Chondrocyte (in vitro differentiated cells): ENCODE results near the gene OCIAD1. TPM values are rescaled to one million over a fixed set of nuclear protein-coding genes. Genes with fewer than 3 reads are reported as not detected.
"Not testable (repeated sequence)": the region's sequence is repeated elsewhere in the genome, so short reads cannot be mapped to it uniquely, and the experiment has no call there.

ENCODE experiments used
- DNase-seq: peaks from one replicate; pipeline ENCODE4 v3.0.0; 2021; ENCODE audit warnings: mixed read lengths, low spot score
- H3K27ac Mint-ChIP-seq: one replicate; pipeline ENCODE4 v1.8.0; 2021; ENCODE audit warnings: mild to moderate bottlenecking, moderate library complexity, mixed read lengths; ENCODE audit not compliant: unreplicated experiment
- H3K27me3 Mint-ChIP-seq: 2 replicates; pipeline ENCODE4 v1.8.0; 2021; ENCODE audit warnings: low read depth, mixed read lengths
- H3K36me3 Mint-ChIP-seq: 2 replicates; pipeline ENCODE4 v1.8.0; 2021; ENCODE audit warnings: low read depth, mixed read lengths
- H3K4me1 Mint-ChIP-seq: 2 replicates; pipeline ENCODE4 v1.8.0; 2021; ENCODE audit warnings: low read depth, mild to moderate bottlenecking, mixed read lengths
- H3K4me3 Mint-ChIP-seq: one replicate; pipeline ENCODE4 v1.8.0; 2021; ENCODE audit warnings: mild to moderate bottlenecking, moderate library complexity, mixed read lengths; ENCODE audit not compliant: unreplicated experiment
- H3K9me3 Mint-ChIP-seq: 2 replicates; pipeline ENCODE4 v1.8.0; 2021; ENCODE audit warnings: low read depth, mixed read lengths
- total RNA-seq: library from RNA; stranded (reverse); gene quantifications from 3 replicates; pipeline ENCODE4 v1.2.1, GENCODE V29; 2021
- TF ChIP-seq, protein P1 (sequence below): fragments of 200-600 bp; sonication (generic); IDR thresholded peaks from 2 replicates; pipeline ENCODE4 v1.5.0; 2021; ENCODE audit warnings: antibody characterized with exemption, mild to moderate bottlenecking, moderate library complexity

The OCIAD1 gene
- total RNA-seq, 1 donor from 2014 or later, result 119 TPM

DNA sequence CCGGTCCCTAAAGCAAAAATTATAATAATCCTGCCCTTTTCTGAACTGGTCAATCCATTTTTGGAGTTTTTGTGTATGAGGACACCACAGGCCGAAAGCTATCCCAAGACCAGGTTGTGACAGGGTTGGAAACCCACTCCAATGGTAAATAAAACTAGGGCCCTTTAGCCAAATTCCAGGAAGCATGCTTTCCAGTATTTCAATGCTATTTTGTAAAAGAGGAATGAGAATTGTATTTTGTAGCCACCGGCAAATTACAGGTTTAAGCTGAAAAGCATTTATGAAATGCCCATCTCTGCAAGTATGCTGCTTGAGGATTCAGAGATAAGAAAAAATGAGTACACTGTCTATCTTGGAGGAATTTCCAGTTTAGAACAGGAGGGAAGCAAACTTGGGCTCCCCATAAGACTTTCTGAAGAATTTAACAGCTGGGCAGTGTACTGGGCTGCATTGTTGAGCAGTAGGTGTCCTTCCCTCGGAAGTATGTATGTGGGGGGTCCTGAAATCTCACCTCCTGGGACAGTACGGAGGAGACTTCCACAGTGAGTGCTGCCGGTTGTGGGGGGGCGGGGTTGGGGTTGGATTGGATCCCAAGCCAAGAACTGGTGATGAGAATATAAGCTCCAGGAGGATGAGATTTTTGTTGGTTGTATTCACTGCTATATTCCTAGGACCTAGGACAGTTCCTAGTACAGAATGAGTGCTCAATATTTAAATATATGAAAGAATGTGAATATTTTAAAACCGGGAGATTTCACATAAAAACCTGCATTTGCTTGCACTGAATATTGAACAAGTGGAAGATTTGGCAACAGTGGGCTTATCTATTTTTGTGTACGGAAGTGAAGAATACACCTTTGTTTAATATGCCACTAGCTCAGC lies 48.9 kb downstream of the OCIAD1 start:
- DNase-seq, result no peak
- TF ChIP-seq, protein P1, sequence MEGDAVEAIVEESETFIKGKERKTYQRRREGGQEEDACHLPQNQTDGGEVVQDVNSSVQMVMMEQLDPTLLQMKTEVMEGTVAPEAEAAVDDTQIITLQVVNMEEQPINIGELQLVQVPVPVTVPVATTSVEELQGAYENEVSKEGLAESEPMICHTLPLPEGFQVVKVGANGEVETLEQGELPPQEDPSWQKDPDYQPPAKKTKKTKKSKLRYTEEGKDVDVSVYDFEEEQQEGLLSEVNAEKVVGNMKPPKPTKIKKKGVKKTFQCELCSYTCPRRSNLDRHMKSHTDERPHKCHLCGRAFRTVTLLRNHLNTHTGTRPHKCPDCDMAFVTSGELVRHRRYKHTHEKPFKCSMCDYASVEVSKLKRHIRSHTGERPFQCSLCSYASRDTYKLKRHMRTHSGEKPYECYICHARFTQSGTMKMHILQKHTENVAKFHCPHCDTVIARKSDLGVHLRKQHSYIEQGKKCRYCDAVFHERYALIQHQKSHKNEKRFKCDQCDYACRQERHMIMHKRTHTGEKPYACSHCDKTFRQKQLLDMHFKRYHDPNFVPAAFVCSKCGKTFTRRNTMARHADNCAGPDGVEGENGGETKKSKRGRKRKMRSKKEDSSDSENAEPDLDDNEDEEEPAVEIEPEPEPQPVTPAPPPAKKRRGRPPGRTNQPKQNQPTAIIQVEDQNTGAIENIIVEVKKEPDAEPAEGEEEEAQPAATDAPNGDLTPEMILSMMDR, result no peak
- Mint-ChIP-seq H3K27me3 (no peaks in the 10 kb centered on the region), H3K4me3 (no peak overlapping the region), H3K36me3 (peaks cover 2% of the 10 kb centered on the region), H3K4me1 (no peaks in the 10 kb centered on the region), H3K27ac (no peak overlapping the region), H3K9me3 (peaks cover 2% of the 10 kb centered on the region)

DNA sequence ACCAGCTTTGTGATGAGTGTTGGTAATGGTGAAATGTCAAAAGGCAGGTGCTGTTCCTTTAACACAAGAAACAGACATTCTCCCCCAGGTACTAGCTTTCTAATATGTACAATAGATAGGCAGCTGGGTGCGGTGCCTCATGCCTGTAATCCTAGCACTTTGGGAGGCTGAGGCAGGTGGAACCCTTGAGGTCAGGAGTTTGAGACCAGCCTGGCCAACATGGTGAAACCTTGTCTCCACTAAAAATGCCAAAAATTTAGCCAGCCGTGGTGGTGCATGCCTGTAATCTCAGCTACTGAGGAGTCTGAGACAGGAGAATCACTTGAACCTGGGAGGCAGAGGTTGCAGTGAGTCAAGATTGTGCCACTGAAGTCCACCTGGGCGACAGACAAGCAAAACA lies 50.8 kb downstream of the OCIAD1 start:
- not testable (repeated sequence) for H3K9me3 Mint-ChIP-seq, H3K4me1 Mint-ChIP-seq, H3K36me3 Mint-ChIP-seq, H3K4me3 Mint-ChIP-seq, H3K27me3 Mint-ChIP-seq, H3K27ac Mint-ChIP-seq, DNase-seq

DNA sequence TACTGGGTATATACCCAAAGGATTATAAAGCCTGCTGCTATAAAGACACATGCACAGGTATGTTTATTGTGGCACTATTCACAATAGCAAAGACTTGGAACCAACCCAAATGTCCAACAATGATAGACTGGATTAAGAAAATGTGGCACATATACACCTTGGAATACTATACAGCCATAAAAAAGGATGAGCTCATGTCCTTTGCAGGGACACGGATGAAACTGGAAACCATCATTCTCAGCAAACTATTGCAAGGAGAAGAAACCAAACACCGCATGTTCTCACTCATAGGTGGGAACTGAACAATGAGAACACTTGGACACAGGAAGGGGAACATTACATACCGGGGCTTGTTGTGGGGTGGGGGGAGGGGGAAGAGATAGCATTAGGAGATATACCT lies 58.9 kb downstream of the OCIAD1 start:
- H3K27me3 Mint-ChIP-seq, H3K9me3 Mint-ChIP-seq, H3K4me1 Mint-ChIP-seq, DNase-seq, H3K27ac Mint-ChIP-seq, H3K4me3 Mint-ChIP-seq: not testable (repeated sequence)
- H3K36me3 Mint-ChIP-seq, result peaks cover 11% of the 10 kb centered on the region

DNA sequence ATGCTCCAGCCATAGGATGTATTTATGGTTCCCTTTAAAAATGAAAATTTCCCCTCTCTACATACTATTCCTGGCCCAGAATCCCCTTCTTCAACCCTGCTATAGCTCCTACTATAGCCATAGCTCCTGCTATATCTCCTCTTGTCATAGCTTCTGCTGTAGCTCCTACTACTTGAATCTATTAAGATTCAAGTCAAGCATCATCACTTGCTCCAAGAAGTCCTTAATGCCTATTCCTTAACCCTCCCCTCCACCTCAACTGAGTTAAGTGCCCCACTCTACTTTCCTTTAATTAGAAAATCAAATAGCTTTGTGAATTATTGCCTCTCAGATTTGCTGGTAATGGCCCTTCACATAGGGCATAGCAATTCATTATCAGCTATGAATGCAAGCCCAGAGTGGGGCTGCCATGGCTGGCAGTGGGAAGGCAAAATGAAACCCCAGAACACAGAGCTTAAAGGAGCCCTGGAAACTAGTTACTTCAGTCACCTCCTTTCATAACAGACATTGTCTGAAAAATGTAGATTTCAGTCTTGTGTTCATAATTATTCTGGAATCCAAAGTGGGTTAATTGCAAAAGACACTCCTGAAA lies 60.2 kb downstream of the OCIAD1 start:
- Mint-ChIP-seq H3K27ac (no peak overlapping the region), H3K4me1 (no peaks in the 10 kb centered on the region), H3K36me3 (peaks cover 11% of the 10 kb centered on the region), H3K27me3 (no peaks in the 10 kb centered on the region), H3K9me3 (peaks cover 5% of the 10 kb centered on the region), H3K4me3 (no peak overlapping the region)
- TF ChIP-seq, protein P1, result no peak
- no peak for DNase-seq

DNA sequence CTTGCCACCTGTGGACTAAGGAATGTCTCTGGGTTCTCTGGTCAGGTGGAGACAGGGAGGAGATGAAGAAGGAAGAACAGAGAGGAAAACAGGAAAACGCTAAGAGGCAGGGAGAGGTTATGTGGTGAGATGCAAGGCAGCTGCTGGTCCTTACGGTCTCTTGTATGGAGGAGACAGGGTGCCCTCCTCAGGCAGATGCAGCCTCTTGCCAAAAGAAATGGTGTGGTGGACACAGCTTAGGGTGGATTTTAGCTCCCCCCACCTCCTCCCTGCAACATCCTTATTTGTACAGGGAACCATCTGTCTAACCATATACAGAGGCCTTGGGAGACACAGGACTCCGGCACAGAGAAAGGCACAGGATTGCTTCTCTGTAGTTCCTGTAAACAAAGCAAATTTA lies 66.0 kb downstream of the OCIAD1 start:
- Mint-ChIP-seq H3K27ac (no peak overlapping the region), H3K27me3 (no peaks in the 10 kb centered on the region), H3K4me3 (no peak overlapping the region), H3K36me3 (peaks cover 2% of the 10 kb centered on the region), H3K4me1 (peaks cover 22% of the 10 kb centered on the region), H3K9me3 (no peaks in the 10 kb centered on the region)
- no peak for DNase-seq
- TF ChIP-seq, protein P1, result no peak

DNA sequence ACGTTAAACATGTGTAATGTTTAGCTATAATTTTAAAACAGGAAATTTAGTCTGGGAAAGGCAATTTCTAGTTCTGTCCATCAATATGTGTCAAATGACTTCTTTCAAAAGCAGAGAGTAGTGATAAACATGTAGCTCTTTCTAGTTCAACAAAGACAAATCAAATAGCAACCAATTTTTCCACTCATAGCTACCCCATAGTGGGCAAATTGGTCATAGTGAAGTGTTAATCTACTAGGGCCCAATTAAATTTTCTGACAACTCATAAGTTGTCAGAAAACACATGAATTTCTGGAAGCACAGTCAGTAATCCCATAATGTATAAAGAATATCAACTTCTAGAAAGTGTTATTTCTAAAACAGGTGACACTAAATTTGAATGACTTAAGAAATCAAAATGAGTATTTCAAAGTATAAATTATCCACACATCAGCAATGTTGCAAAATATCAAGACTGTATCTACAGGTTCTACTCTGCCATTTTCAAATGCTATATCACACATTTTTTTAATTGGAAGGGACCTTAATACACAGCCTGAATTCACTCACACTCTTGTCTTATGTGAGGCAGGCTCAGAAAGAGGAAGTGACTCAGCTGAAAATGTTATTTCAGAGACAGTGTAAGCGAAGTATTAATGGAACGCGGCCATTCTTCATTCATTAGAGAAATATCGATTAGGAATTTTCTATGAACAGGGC lies 68.0 kb downstream of the OCIAD1 start:
- peaks cover 22% of the 10 kb centered on the region for H3K4me1 Mint-ChIP-seq
- no peaks in the 10 kb centered on the region for H3K9me3 Mint-ChIP-seq
- peaks cover 2% of the 10 kb centered on the region for H3K36me3 Mint-ChIP-seq
- H3K27me3 Mint-ChIP-seq, result no peaks in the 10 kb centered on the region
- peak overlapping the region; percentile 22 for H3K27ac Mint-ChIP-seq
- TF ChIP-seq, protein P1, result no peak
- DNase-seq, result no peak
- no peak overlapping the region for H3K4me3 Mint-ChIP-seq
